Spleen (tissue), 7 donors: ENCODE measurements around the gene HIVEP3.

ENCODE experiments used
- CTCF ChIP-seq, 11 experiments: fragments of 200-600 bp in 7 of 11; fragments of 450-650 bp in 4 of 11; sonication (generic) in 4 of 11; IDR thresholded peaks in 8 of 11; conservative IDR thresholded peaks in 3 of 11; 1 replicate in 7 of 11; 2 replicates in 4 of 11; pipeline versions ENCODE4 v1.4.0 to v1.8.0; 2016 to 2021; ENCODE audit warnings: antibody characterized with exemption in 11 of 11, inconsistent platforms in 4 of 11, mild to moderate bottlenecking in 1 of 11
- POLR2A ChIP-seq, 3 donors: fragments of 450-650 bp; IDR thresholded peaks; one replicate each; pipeline ENCODE4 v1.5.1; 2017; ENCODE audit warnings: antibody characterized with exemption in 3 of 3, mild to moderate bottlenecking in 1 of 3
- POLR2AphosphoS5 ChIP-seq, 3 donors: sonication (generic); formaldehyde crosslinking; IDR thresholded peaks; one replicate each; pipeline ENCODE4 v1.5.1; 2017; ENCODE audit warnings: antibody characterized with exemption in 3 of 3
- donor health status: DM: no; HTN: no; CAD: no; lungs with moderate emphysema.
- donor health status: DM: no; HTN: no; CAD: no.
- donor health status: DM: no; HTN: no; CAD: no.

GRCh38 chr1:41503538-41504113, 415.1 kb downstream of the HIVEP3 start:
- no peak for TF ChIP-seq POLR2A (IDR thresholded peaks at IDR 0.05)
- no peak for TF ChIP-seq CTCF (IDR thresholded peaks at IDR 0.05 in 8 of 11, conservative IDR thresholded peaks at IDR 0.05 in 3 of 11)
- TF ChIP-seq POLR2AphosphoS5 (IDR thresholded peaks at IDR 0.05) = no peak
